Progenitor cell of endocrine pancreas (in vitro differentiated cells): ENCODE measurements around the gene TCP1. TPM values are rescaled to one million over a fixed set of nuclear protein-coding genes. Genes with fewer than 3 reads are reported as not detected.

ENCODE experiments used
- DNase-seq: peaks from one replicate; pipeline ENCODE4 v3.0.0; 2021; ENCODE audit warnings: low spot score; ENCODE audit not compliant: unreplicated experiment
- H3K27ac Mint-ChIP-seq: 2 replicates; pipeline ENCODE4 v1.8.0; 2021; ENCODE audit warnings: mild to moderate bottlenecking, moderate library complexity, mixed read lengths
- H3K27me3 Mint-ChIP-seq: 2 replicates; pipeline ENCODE4 v1.8.0; 2021; ENCODE audit warnings: mixed read lengths
- H3K36me3 Mint-ChIP-seq: 2 replicates; pipeline ENCODE4 v1.8.0; 2022; ENCODE audit warnings: mixed read lengths; ENCODE audit not compliant: insufficient read depth
- H3K4me1 Mint-ChIP-seq: 2 replicates; pipeline ENCODE4 v1.8.0; 2021; ENCODE audit warnings: low read depth, mixed read lengths
- H3K4me3 Mint-ChIP-seq: 2 replicates; pipeline ENCODE4 v1.8.0; 2021; ENCODE audit warnings: low read depth, mild to moderate bottlenecking, moderate library complexity, mixed read lengths
- H3K9me3 Mint-ChIP-seq: 2 replicates; pipeline ENCODE4 v1.8.0; 2021; ENCODE audit warnings: low read depth, mixed read lengths
- CTCF ChIP-seq: fragments of 200-600 bp; sonication (generic); IDR thresholded peaks from one replicate; pipeline ENCODE4 v1.5.0; 2021; ENCODE audit warnings: antibody characterized with exemption, mild to moderate bottlenecking; ENCODE audit not compliant: unreplicated experiment
- total RNA-seq: library from RNA; stranded (reverse); gene quantifications from 2 replicates; pipeline ENCODE4 v1.2.1, GENCODE V29; 2021

The TCP1 gene
- total RNA-seq, 1 donor from 2014 or later = 218 TPM

- Mint-ChIP-seq H3K36me3 (peaks cover 50% of the 10 kb centered on the region), H3K27ac (peak overlapping the region; percentile 74), H3K27me3 (no peaks in the 10 kb centered on the region), H3K9me3 (peaks cover 5% of the 10 kb centered on the region), H3K4me1 (peaks cover 5% of the 10 kb centered on the region), H3K4me3 (no peak overlapping the region)
- TF ChIP-seq CTCF = no peak
- no peak for DNase-seq
These were observed 19.9 kb downstream of the TCP1 start for GRCh38 chr6:159769470-159769869.

DNA sequence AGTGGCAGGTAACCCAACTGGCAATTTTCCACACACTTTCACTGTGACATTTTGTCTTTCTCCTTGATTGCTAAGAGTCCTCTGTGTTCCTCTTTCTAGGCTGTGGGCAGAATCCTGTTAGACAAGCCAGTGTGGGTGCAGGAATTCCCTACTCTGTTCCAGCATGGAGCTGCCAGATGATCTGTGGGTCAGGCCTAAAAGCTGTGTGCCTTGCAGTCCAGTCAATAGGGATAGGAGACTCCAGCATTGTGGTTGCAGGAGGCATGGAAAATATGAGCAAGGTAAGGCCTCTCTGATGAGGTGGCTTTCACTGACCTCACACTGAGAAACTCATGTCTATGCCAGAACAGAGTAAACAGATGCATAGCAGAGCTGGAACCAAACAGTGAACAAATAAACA is 22.5 kb downstream of the TCP1 start:
- H3K27ac Mint-ChIP-seq = no peak overlapping the region
- no peak for TF ChIP-seq CTCF
- no peak overlapping the region for H3K4me3 Mint-ChIP-seq
- H3K27me3 Mint-ChIP-seq = no peaks in the 10 kb centered on the region
- peaks cover 11% of the 10 kb centered on the region for H3K4me1 Mint-ChIP-seq
- H3K9me3 Mint-ChIP-seq = peaks cover 5% of the 10 kb centered on the region
- peaks cover 46% of the 10 kb centered on the region for H3K36me3 Mint-ChIP-seq
- DNase-seq = no peak

- Mint-ChIP-seq H3K4me1 (peaks cover 25% of the 10 kb centered on the region), H3K4me3 (peak overlapping the region; percentile 92), H3K9me3 (no peaks in the 10 kb centered on the region), H3K27me3 (no peaks in the 10 kb centered on the region), H3K36me3 (peaks cover 31% of the 10 kb centered on the region), H3K27ac (peak overlapping the region; percentile 98)
- no peak for TF ChIP-seq CTCF
- no peak for DNase-seq
These were observed 26.6 kb downstream of the TCP1 start for GRCh38 chr6:159762681-159763293.

DNA sequence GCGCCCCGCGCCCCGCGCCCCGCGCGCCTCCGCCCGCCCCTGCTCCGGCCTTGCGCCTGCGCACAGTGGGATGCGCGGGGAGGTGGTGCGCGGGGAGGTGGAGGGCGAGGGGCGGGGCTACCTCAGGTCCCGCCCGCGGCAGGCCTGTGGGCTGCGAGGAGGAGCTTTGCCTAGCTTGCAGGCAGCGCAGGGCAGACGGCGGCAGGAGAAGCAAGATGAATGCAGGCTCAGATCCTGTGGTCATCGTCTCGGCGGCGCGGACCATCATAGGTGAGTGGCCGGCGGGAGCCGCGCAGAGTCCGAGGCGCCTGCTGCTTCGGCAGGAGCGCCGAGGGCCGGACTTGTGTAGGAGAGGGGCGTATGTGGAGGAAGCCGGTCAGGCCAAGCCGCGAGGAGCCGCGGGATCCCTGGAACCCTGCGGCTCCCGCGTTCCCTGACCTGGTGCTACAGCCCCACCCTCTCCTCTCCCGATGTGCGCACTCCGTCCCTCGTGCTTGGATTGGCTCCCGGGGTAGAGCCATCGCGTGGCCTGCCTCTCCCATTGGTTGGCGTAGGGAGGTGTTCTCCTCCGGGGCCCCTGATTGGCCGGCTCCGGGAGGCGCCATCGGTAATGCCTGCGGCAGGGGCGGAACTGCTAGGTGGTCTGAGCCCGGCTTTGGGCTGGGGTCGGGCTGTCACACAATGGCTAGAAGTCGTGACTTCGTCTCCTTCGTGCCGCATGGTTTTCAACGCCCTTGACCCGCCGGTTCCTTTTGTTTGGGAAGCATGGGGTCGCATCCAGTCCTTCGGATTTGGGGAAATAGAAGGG is 27.3 kb downstream of the TCP1 start, which contains the start of gene ACAT2:
Gene ACAT2, plus strand, starts transcription at position 173 of the 808 bp plus-strand sequence. Its CDS starts 43 bp downstream, at position 216.
- Mint-ChIP-seq H3K4me1 (peaks cover 25% of the 10 kb centered on the region), H3K27me3 (no peaks in the 10 kb centered on the region), H3K36me3 (peaks cover 27% of the 10 kb centered on the region), H3K4me3 (peak within 1 kb of the TSS; percentile 92), H3K27ac (peak within 1 kb of the TSS; percentile 98), H3K9me3 (no peaks in the 10 kb centered on the region)
- DNase-seq = peak; percentile 88
- TF ChIP-seq CTCF = no peak

DNA sequence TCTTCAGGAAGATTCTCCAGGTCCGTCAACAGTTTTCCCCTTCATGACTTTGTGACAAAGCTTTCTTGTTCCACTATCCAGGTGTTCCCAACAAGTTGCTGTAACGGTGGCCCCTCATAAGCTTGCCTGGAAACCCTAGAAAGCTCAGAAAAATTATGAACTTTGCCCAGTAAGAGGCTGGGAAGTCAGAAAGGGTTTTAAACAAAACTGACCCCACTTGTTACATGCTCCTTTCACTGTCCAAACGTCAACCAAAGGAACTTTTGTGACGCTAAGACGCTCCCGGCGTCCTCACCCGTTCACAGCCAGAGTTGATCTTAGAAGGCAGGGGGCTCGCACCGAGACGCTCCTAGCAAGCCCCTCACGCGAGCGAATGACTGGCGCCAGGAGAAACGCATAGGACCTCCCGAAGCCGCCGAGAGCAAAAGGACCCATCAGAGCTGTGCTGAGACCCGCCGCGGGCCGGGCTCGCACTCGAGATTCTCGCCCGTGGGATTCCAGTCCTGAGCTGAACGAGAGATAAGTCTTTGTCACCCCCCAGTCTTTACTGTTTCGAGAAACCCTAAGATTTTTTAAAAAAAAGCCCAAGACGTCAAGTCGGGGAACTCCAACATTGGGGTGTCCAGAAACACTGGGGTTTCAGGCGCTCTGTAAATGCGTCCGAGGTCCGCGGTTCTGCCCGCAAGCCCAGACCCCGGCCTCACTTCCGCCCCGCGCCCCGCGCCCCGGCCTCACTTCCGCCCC is 28.1 kb downstream of the TCP1 start:
- H3K36me3 Mint-ChIP-seq = peaks cover 24% of the 10 kb centered on the region

More for the DNA sequence above, 28.1 kb downstream of the TCP1 start:
- peak overlapping the region; percentile 98 for H3K27ac Mint-ChIP-seq
- no peaks in the 10 kb centered on the region for H3K9me3 Mint-ChIP-seq
- peak overlapping the region; percentile 92 for H3K4me3 Mint-ChIP-seq
- no peak for TF ChIP-seq CTCF
- H3K27me3 Mint-ChIP-seq = no peaks in the 10 kb centered on the region
- peaks cover 25% of the 10 kb centered on the region for H3K4me1 Mint-ChIP-seq
- DNase-seq = peak; percentile 15
